Stimulated activated effector memory CD8-positive, alpha-beta T cell treated with anti-CD3 and anti-CD28 coated beads, Interleukin-12 subunit alpha, Interleukin-12 subunit beta, amount 100 ng/mL, for 72 hours (primary cell): Measurements from ENCODE around the gene RNF220.

ENCODE experiments used
- ATAC-seq: fragments of 150-1000 bp; cut with Tn5 transposase; 2 replicates; pipeline ENCODE4 v1.10.0; 2021
- DNase-seq, 2 donors: peaks; one replicate each; pipeline ENCODE4 v3.0.0; 2021 to 2022; ENCODE audit warnings: low spot score in 2 of 2
- H3K27ac Mint-ChIP-seq: one replicate; pipeline ENCODE4 v1.8.0; 2022; ENCODE audit warnings: mild to moderate bottlenecking, mixed read lengths
- H3K36me3 Mint-ChIP-seq: one replicate; pipeline ENCODE4 v1.8.0; 2022; ENCODE audit warnings: mild to moderate bottlenecking, mixed read lengths
- H3K4me1 Mint-ChIP-seq: one replicate; pipeline ENCODE4 v1.8.0; 2022; ENCODE audit warnings: mixed read lengths
- H3K4me3 Mint-ChIP-seq: one replicate; pipeline ENCODE4 v1.8.0; 2022; ENCODE audit warnings: mild to moderate bottlenecking, mixed read lengths
- H3K9me3 Mint-ChIP-seq: one replicate; pipeline ENCODE4 v1.8.0; 2022; ENCODE audit warnings: mixed read lengths

Gene RNF220

GRCh38 chr1:44536357-44537209 is 131.5 kb downstream of the RNF220 start:
- no peak overlapping the region for H3K4me3 Mint-ChIP-seq
- H3K36me3 Mint-ChIP-seq: no peaks in the 10 kb centered on the region
- H3K9me3 Mint-ChIP-seq: no peaks in the 10 kb centered on the region
- DNase-seq: no peak
- no peak for ATAC-seq
- peaks cover 7% of the 10 kb centered on the region for H3K4me1 Mint-ChIP-seq
- no peak overlapping the region for H3K27ac Mint-ChIP-seq

DNA sequence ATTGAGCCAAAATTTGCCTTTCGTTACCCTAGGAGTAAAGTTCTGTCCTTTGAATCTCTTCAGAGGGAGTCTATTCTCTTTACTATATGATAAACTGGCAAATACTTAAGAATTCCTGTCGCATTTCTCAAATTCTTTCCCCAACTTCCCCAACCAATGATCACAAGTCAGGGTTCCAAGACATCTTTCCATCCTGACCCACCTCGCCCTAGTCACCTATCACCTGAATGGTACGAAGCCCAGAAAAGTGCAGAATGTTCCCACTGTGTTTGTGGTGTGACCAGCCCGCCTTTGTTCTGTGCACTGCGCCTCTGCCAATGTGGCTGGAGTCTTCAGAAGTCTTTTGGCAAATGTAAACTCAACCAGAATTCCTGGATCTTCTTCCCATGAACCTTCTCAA is 132.5 kb downstream of the RNF220 start:
- Mint-ChIP-seq H3K36me3 (no peaks in the 10 kb centered on the region), H3K4me3 (no peak overlapping the region), H3K4me1 (no peaks in the 10 kb centered on the region), H3K9me3 (no peaks in the 10 kb centered on the region), H3K27ac (no peak overlapping the region)
- DNase-seq (no peak), ATAC-seq (no peak)

GRCh38 chr1:44537956-44538355 is 132.9 kb downstream of the RNF220 start:
- DNase-seq: no peak
- H3K27ac Mint-ChIP-seq: no peak overlapping the region
- H3K4me3 Mint-ChIP-seq: no peak overlapping the region
- H3K36me3 Mint-ChIP-seq: no peaks in the 10 kb centered on the region
- H3K4me1 Mint-ChIP-seq: no peaks in the 10 kb centered on the region
- no peak for ATAC-seq
- no peaks in the 10 kb centered on the region for H3K9me3 Mint-ChIP-seq

DNA sequence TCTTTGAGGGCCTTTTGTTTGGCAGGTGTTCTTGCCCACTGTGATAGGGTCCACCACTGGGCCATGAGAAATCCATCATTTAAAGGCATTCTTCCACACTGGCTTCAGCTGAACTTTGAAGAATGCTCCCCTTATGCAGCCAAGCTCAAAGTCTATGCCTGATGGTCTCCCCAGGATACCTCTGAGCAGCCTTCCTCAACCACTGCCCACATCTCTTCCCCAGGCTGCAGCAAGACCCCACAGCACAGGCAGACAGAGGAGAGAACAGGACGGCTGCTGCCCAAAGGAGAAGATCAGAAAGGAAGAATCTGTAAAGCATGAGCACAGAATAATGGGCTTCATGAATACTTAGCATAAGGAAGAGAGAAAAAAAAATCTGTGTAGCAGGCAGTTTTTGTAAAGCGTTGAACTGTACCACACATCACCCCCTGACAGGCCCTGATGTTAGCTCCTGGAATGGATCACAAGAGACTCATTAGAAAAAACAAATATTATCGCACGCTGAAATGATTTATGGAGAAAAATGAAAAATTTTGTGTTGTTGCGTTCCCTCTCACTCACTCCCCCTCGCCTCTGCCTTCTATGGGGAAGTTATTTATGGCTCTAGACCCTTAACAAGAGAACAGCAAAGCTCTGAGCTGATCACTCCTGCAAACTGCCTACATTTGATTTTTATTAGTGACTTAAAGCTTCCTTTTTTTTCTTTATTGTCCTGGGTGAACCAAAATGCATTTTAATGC is 135.1 kb downstream of the RNF220 start:
- H3K4me1 Mint-ChIP-seq: no peaks in the 10 kb centered on the region
- no peaks in the 10 kb centered on the region for H3K36me3 Mint-ChIP-seq

GRCh38 chr1:44542420-44543063 is 137.5 kb downstream of the RNF220 start:
- Mint-ChIP-seq H3K9me3 (no peaks in the 10 kb centered on the region), H3K4me1 (no peaks in the 10 kb centered on the region), H3K27ac (no peak overlapping the region), H3K4me3 (no peak overlapping the region), H3K36me3 (no peaks in the 10 kb centered on the region)
- ATAC-seq (no peak), DNase-seq (no peak)

More for the DNA sequence above, 135.1 kb downstream of the RNF220 start:
- DNase-seq (no peak), ATAC-seq (no peak)
- Mint-ChIP-seq H3K4me3 (no peak overlapping the region), H3K27ac (no peak overlapping the region), H3K9me3 (no peaks in the 10 kb centered on the region)

- ATAC-seq (no peak), DNase-seq (no peak)
- H3K36me3 Mint-ChIP-seq: no peaks in the 10 kb centered on the region
- H3K27ac Mint-ChIP-seq: no peak overlapping the region
- no peaks in the 10 kb centered on the region for H3K9me3 Mint-ChIP-seq
- no peaks in the 10 kb centered on the region for H3K4me1 Mint-ChIP-seq
- no peak overlapping the region for H3K4me3 Mint-ChIP-seq
These were observed 138.1 kb downstream of the RNF220 start for GRCh38 chr1:44543064-44543744.

DNA sequence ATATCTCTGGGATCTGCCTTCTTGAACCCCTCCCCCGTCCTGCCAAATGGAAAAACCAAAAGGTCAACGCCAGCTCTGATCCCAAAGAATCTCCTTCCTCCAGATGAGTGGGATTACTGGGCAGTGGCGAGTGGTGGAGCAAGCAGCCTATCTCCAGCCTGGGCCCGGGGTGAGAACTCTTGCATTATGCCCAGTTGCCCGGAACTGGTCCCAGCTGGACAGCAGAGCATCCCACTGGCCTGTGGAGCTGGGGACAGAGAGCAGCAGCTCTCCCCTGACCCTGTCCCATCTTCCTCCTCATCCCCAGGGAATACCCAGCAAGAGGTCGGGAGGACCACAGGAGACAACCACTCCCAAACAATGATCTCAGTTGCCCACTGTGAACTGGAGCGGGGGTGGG is 138.7 kb downstream of the RNF220 start:
- ATAC-seq: no peak
- no peak for DNase-seq
- no peaks in the 10 kb centered on the region for H3K9me3 Mint-ChIP-seq
- no peaks in the 10 kb centered on the region for H3K36me3 Mint-ChIP-seq
- H3K4me3 Mint-ChIP-seq: no peak overlapping the region
- no peak overlapping the region for H3K27ac Mint-ChIP-seq
- no peaks in the 10 kb centered on the region for H3K4me1 Mint-ChIP-seq

- H3K4me1 Mint-ChIP-seq: no peaks in the 10 kb centered on the region
- H3K4me3 Mint-ChIP-seq: no peak overlapping the region
- no peak for DNase-seq
- no peaks in the 10 kb centered on the region for H3K9me3 Mint-ChIP-seq
- ATAC-seq: no peak
- no peak overlapping the region for H3K27ac Mint-ChIP-seq
- H3K36me3 Mint-ChIP-seq: no peaks in the 10 kb centered on the region
These were observed 139.9 kb downstream of the RNF220 start for GRCh38 chr1:44544960-44545359.

- Mint-ChIP-seq H3K4me3 (no peak overlapping the region), H3K36me3 (no peaks in the 10 kb centered on the region), H3K4me1 (no peaks in the 10 kb centered on the region), H3K27ac (no peak overlapping the region), H3K9me3 (no peaks in the 10 kb centered on the region)
- ATAC-seq (no peak), DNase-seq (no peak)
These were observed 140.9 kb downstream of the RNF220 start for GRCh38 chr1:44545961-44546360.

GRCh38 chr1:44546403-44547053 is 141.5 kb downstream of the RNF220 start:
- no peaks in the 10 kb centered on the region for H3K4me1 Mint-ChIP-seq
- H3K4me3 Mint-ChIP-seq: no peak overlapping the region
- no peak for DNase-seq
- H3K36me3 Mint-ChIP-seq: no peaks in the 10 kb centered on the region
- ATAC-seq: no peak
- H3K27ac Mint-ChIP-seq: no peak overlapping the region
- H3K9me3 Mint-ChIP-seq: no peaks in the 10 kb centered on the region

- H3K4me1 Mint-ChIP-seq: no peaks in the 10 kb centered on the region
- ATAC-seq: no peak
- H3K4me3 Mint-ChIP-seq: no peak overlapping the region
- no peaks in the 10 kb centered on the region for H3K9me3 Mint-ChIP-seq
- H3K27ac Mint-ChIP-seq: no peak overlapping the region
- no peaks in the 10 kb centered on the region for H3K36me3 Mint-ChIP-seq
- no peak for DNase-seq
These were observed 142.3 kb downstream of the RNF220 start for GRCh38 chr1:44547361-44547760.

DNA sequence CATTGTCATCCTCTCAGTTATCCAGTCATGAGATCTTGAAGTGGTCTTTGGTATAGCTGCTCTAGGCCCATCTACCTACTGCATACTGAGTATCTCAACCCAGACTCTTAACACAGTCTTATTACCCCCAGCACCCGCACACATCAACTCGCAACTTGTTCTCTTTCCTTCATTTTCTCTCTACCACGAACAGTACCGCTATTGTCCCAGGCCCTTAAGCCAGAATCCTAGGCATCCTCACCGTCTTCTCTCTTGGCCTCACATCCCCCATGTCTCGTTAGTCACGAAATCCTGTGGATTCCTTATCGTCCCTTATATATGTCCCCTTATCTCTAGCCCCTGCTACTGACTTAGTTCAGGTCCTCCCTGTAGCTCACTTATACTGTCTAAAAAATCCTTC is 142.8 kb downstream of the RNF220 start:
- Mint-ChIP-seq H3K27ac (no peak overlapping the region), H3K36me3 (no peaks in the 10 kb centered on the region), H3K4me1 (no peaks in the 10 kb centered on the region), H3K9me3 (no peaks in the 10 kb centered on the region), H3K4me3 (no peak overlapping the region)
- no peak for ATAC-seq
- no peak for DNase-seq

DNA sequence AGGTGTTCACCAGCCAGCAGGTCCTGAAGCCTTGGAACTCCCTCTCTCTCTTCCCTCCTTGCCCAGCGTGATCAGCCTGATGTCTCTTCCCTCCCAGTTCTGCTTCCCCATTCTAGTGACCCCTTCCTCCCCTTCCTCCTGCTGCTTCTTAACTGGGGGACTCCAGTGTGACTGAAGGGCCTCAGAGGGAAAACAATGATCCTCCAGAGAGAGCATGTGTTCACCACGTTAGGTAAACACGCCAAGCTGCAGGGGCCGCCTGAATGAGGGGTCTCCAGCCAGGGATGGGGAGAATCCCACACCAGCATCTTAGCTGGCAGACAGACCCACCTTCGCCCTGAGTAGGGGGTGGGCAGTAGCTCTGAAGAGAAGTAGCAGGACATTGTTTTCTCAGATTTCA is 144.5 kb downstream of the RNF220 start:
- Mint-ChIP-seq H3K27ac (no peak overlapping the region), H3K4me1 (no peaks in the 10 kb centered on the region), H3K36me3 (no peaks in the 10 kb centered on the region), H3K4me3 (no peak overlapping the region), H3K9me3 (no peaks in the 10 kb centered on the region)
- no peak for ATAC-seq
- no peak for DNase-seq

DNA sequence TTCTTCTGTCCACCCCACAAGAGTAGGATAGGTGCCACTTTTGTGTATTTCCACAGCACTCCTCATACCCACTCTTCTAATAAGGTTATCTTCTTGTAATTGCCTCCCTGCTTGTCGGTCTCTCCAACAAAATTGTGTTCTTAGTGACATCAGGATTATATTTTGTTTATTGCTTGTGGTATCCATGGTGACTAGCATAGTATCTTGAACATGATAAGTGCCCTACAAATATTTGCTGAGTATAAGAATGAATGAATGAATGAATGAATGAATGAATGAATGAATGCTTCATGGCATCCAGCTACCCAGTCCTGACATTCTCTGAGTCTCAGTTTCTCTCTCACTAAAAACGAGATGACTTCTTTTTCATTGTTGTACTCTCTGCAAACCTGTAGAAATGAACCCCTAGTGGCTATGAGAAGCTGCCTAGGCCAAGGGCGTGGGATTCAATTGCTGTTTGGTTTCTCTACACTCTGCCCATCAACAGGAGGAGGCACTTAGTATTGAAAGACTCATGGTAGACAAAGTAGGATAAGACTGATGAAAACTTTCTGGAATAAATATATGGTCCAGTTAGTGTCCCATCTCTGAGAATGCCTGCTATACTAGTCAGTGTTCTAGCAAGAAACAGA is 148.2 kb downstream of the RNF220 start:
- DNase-seq: no peak
- Mint-ChIP-seq H3K4me1 (no peaks in the 10 kb centered on the region), H3K9me3 (no peaks in the 10 kb centered on the region), H3K4me3 (no peak overlapping the region), H3K36me3 (no peaks in the 10 kb centered on the region), H3K27ac (no peak overlapping the region)
- ATAC-seq: no peak
